DMS153 (cell line): ENCODE data around the gene PPP1R16B.

ENCODE experiments used
- DNase-seq: peaks from one replicate; lab custom pipeline; 2025; lab: John Stamatoyannopoulos, UW

Gene PPP1R16B

GRCh38 chr20:38877483-38877882 is 72.0 kb downstream of the PPP1R16B start:
- no peak for DNase-seq

GRCh38 chr20:38878866-38879265 is 73.4 kb downstream of the PPP1R16B start:
- DNase-seq: no peak

GRCh38 chr20:38880952-38881735 is 75.6 kb downstream of the PPP1R16B start:
- DNase-seq: no peak

GRCh38 chr20:38881806-38882440 is 76.4 kb downstream of the PPP1R16B start:
- DNase-seq: no peak

- no peak for DNase-seq
Observed at GRCh38 chr20:38882600-38882999, 77.1 kb downstream of the PPP1R16B start.

GRCh38 chr20:38883081-38883980 is 77.8 kb downstream of the PPP1R16B start:
- no peak for DNase-seq

- no peak for DNase-seq
Observed at GRCh38 chr20:38883981-38884733, 78.7 kb downstream of the PPP1R16B start.

GRCh38 chr20:38885357-38885756 is 79.9 kb downstream of the PPP1R16B start:
- DNase-seq: no peak

GRCh38 chr20:38888059-38888831 is 82.7 kb downstream of the PPP1R16B start:
- no peak for DNase-seq

GRCh38 chr20:38889050-38889449 is 83.6 kb downstream of the PPP1R16B start:
- DNase-seq: no peak

GRCh38 chr20:38889792-38890496 is 84.4 kb downstream of the PPP1R16B start:
- no peak for DNase-seq

GRCh38 chr20:38890497-38890818 is 85.0 kb downstream of the PPP1R16B start:
- DNase-seq: no peak

- DNase-seq: no peak
Observed at GRCh38 chr20:38892091-38892981, 86.8 kb downstream of the PPP1R16B start.

- peak; percentile 4 for DNase-seq
Observed at GRCh38 chr20:38893056-38893564, 87.6 kb downstream of the PPP1R16B start.

GRCh38 chr20:38893565-38894090 is 88.1 kb downstream of the PPP1R16B start:
- DNase-seq: peak; percentile 22

- no peak for DNase-seq
Observed at GRCh38 chr20:38894091-38894847, 88.8 kb downstream of the PPP1R16B start.

- DNase-seq: no peak
Observed at GRCh38 chr20:38895098-38895949, 89.8 kb downstream of the PPP1R16B start.
